Nucleus accumbens (tissue), 56 donors: ENCODE measurements around the gene PELI2.

Source experiments
- DNase-seq, 56 donors: peaks; one replicate each; lab custom pipeline; 2025; lab: John Stamatoyannopoulos, UW

PELI2 gene

GRCh38 chr14:56117765-56118610 is at the start of gene PELI2:
PELI2 (plus strand) TSS chr14:56118411; CDS start chr14:56118661, 250 bp downstream.
- DNase-seq, result peak in 53 of 56 donors; percentile 13 to 88 (median 71)

DNA sequence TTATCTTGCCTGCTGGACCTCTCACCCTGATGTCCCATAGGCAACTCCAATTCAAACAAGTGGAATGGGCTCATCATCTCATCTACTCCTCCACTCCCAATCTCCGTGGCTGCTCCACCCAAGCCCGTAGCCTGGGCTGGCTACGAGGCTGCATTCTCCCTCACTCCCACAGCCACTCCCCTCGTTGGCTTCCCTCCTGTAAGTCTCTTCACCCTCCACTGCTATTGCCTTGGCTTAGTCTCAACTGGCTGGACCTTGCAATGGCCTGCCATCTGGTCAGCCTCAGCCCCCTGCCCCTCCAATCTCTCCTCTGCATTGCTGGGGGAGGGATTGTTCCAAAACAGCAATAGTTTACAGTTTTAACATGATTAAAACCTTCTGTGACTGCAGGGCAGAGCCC is 44.4 kb upstream of the PELI2 start:
- no peak for DNase-seq

GRCh38 chr14:56075301-56075700 is 42.9 kb upstream of the PELI2 start:
- no peak for DNase-seq

DNA sequence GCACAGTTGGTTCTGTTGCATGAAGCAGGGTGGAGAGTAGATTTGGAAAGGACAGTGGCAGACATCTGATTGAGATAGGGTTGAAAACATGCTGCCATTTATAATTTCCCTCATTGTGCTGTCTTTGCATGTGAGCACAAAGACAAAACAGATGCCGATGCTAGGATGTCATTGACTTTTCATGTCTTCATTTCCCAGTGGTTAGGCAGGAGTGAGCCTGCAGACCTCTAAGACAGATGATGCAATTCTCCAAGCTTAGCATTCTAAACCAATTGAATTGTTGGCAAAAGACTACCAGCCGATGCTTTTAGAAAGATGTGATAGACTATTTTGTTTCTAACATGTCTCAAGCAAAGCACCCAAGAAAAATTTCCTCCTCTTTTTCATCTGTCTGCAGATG is 37.1 kb upstream of the PELI2 start:
- no peak for DNase-seq

DNA sequence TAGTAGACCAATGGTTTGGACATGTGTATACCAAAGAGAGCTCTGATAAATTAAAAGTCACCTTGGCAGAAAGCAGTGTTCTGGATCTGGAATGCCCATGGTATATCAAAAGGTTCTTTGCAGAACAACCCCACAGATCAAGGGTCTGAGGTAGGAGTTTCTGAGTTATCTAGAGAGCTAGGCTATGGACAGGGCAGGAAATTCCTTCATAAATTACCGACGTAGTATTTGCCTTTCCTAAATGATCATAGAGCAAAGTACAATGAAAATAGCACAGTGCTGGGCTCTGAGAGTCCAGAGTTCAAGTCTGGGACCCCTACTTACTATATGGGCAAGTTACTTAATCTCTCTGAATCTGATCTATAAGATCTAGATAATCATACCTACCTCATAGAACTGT is 35.3 kb upstream of the PELI2 start:
- no peak for DNase-seq

- DNase-seq, result no peak
Measured at GRCh38 chr14:56085471-56085870, 32.7 kb upstream of the PELI2 start.

DNA sequence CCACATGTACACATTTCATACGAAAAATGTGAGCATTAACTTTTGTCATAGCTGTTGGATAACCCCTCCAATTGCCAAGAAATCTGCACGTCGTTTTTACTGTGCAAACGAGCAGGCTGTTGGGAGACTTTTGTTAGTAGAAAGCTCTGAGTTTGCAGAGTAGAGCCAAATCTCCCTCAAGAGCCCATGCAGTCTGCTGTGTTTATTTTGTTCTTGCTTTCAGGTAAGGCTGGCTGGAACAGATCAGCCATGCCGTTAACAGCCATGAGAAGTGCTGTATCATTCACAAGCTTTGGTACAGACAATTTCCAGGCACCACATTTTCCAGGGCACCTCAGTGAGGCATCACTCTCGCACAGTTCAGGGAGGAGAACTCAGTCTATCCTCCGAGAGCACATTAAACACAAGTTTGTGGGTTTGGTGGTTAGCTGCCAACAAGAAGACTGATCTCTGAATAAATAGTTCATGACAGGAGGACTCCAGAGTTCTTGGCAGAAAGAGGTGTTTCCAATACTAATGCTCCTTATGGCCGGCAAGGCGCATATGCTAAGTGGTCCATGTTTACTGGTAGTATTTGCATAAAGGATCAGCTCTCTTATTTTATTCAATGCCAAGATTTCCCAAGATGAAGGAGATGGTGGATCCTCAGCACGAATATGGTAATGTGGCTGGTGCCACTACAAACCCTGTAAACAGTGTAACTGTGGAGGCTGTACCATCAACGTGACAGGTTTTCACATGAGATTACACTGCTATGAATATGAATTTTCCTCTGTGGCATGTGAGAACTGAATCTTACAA is 30.3 kb upstream of the PELI2 start:
- no peak for DNase-seq

GRCh38 chr14:56088941-56089340 is 29.3 kb upstream of the PELI2 start:
- no peak for DNase-seq

DNA sequence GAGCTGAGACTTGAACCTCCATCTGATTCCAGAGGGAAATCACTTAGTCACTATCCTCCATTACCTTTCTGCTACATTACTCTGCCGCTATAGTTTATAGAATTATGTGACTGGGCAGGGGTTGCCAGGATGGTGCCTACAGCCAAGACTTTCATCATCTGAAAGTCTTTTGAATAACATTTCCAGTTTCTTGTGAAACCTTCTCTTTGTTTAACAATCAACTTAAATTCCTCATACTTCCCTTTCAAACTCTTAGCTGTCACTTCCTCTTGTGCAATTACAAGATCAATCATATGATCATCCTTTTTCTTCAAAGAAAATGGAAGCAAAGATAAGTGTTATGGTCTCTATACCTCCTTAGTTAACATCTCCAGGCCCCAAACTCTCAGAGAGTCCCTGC is 25.4 kb upstream of the PELI2 start:
- DNase-seq, result no peak

GRCh38 chr14:56094076-56094475 is 24.1 kb upstream of the PELI2 start:
- no peak for DNase-seq

DNA sequence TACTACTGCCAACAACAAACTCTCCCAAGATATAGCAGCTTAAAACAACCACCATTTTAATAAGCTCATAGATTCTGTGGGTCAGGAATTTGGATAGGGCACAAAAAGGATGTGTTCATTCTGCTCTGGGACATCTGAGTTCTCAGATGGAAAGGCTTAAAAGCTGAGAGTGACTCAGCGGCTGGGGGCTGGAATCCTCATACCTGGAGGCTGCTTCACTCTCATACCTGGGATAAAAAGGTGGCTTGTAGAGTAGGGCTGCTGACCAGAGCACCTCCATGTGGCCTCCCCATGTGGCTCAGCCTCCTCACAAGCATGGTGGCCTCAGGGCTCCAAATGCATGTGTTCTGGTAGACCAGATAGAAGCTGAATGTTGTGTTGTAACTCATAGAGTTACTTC is 20.2 kb upstream of the PELI2 start:
- DNase-seq, result no peak

DNA sequence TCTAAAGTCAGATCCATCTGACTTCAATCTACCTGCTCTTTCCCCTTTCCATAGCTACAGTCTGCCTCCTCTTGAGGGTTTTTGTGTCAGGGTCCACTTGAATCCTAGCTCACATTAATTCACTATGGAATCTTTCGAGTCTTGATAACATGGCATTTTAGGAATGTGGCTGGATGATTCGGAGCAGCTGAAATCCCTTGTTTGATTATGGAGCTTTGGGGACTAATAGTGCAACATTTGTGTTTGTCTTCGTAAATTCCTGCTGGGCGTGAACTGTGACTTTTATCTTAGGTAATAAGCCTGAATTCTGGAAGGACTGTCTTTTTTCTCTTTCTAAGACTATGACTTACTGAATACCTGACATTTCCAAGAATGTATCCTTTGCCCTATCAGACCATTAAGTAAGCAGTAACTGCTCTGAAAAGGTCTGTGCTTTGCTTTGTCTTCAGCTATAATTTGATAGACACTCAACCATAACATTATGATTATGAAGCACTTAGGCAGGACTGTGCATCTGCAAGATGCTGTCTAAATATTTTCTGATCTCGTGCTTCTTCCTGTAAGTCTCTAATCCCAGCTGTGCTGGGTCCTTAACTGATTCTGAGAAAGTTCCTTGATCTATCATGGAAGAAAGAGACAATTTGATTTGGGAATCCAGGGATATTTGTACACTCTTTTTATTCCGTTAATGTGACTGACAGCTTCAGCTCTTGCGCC is 19.0 kb upstream of the PELI2 start:
- DNase-seq, result no peak

- no peak for DNase-seq
Measured at GRCh38 chr14:56100556-56100955, 17.7 kb upstream of the PELI2 start.

GRCh38 chr14:56102941-56103340 is 15.3 kb upstream of the PELI2 start:
- no peak for DNase-seq

- DNase-seq, result no peak
Measured at GRCh38 chr14:56107615-56108014, 10.6 kb upstream of the PELI2 start.

DNA sequence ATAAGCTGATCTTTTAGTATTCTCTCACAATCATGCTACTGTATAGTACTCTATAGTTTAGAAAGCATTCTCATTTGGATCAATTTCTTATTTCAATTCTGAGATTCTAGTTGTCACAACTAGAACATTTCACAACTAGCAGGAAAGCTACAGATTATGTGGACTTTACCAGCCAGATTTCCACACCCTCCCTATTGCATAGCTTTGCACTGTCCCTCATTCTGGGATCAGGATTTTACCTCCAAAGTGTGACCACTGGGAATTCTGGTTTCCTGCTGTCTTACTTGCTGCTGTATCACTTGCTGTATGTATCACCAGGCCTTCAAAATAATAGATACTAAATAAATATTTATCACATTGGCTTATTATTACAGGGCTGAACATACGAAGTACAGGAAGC is 10.2 kb upstream of the PELI2 start:
- no peak for DNase-seq

DNA sequence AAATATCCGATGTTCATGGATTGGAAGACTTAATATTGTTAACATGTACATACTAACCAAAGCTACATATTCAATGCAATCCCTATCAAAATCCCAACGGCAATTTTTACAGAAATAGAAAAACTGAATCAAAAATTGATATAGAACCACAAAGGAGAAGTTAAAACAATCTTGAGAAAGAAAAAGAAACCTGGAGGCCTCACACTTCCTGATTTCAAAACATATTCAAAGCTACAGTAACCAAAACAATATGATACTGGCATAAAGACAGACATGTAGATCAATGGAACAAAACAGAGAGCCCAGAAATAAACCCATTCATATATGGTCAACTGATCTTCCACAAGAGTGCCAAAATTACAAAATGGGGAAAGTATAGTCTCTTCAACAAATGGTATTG is 5.4 kb upstream of the PELI2 start:
- no peak for DNase-seq

DNA sequence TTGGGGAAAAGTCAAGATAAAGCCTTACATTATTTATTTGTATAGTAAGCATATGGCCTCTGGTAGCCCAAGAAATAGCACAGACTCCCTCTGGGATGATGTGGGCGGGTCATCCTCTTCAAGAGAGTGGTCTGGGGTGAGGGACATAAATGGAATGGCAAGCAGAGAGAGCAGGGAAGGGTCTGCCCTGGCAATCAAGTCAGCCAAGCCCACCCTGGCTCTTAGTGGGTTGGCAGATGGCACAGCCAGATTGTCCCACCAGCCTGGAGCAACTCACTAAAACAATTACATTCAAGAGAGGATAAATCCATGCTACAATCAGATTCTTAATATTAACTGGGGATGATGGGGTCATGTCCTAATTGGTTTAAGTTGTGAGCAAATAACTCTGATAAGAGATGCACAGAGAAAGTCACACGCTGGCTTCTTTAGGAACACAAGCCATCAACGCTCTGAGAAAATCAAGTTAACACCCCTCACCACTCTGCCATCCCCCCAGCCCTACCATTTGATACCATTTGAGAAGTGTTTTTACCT is 2.8 kb upstream of the PELI2 start:
- DNase-seq, result no peak

DNA sequence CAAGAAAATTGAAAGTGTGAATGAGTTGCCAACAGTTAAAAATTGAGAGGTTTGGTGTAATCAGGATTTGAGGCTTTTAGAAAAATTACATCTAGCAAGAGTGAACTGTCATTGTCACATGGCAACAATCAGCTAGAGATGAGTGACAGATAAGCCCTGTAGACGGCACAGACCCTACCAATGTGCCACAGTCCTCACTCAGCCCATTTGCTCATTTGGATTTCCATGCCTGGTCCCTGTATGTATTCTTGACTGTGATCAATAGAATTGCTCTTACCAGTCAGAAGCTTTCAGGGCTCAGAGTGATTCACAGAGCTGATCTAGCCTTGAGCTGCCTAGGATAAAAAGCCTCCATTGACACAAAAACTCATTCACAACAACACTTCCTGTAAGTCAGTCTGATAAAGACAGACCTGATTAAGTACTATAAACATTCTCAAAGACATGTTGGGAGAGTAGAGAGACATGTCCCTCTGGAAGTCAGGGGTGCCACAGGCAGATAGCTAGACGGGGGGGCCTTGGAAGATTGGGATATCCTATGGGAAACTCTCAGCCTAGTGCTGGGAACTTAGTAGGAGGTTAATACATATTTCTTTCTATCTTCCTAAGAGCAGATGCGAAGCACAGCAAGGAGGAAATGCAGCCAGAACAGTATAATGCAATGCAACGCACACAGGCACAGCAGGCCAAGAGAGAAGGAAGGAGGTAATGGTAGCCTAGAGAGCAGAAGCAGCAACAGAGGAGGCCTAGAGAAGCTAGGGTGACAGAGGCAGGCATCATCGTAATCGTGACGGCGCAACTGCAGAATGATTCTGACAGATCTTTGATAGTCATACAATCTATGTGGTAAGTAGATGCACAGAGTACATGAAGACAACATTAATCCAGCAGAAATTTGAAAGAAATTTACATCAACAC is 2.0 kb upstream of the PELI2 start:
- no peak for DNase-seq
